Measurements from ENCODE around the gene RFX2.
"Not testable (repeated sequence)": the region's sequence is repeated elsewhere in the genome, so short reads cannot be mapped to it uniquely, and the experiment has no call there.

The RFX2 gene

GRCh38 chr19:5987077-5987818, 123.1 kb downstream of the RFX2 start:
- peak; percentile 48 for DNase-seq

GRCh38 chr19:5985837-5986236, 124.5 kb downstream of the RFX2 start:
- DNase-seq = not testable (repeated sequence)

GRCh38 chr19:5985098-5985783, 125.1 kb downstream of the RFX2 start:
- no peak for DNase-seq

GRCh38 chr19:5984600-5984999, 125.7 kb downstream of the RFX2 start:
- DNase-seq = no peak

GRCh38 chr19:5983367-5983955, 126.8 kb downstream of the RFX2 start:
- DNase-seq = no peak

- no peak for DNase-seq
Observed at GRCh38 chr19:5978606-5979552, 131.4 kb downstream of the RFX2 start.

- DNase-seq = peak; percentile 89
Observed at GRCh38 chr19:5977785-5978605, 132.3 kb downstream of the RFX2 start, which contains the start of gene RANBP3. RANBP3 (minus strand) TSS chr19:5978140; CDS start chr19:5978082, 58 bp downstream.

GRCh38 chr19:5977222-5977784, 133.0 kb downstream of the RFX2 start:
- no peak for DNase-seq

- no peak for DNase-seq
Observed at GRCh38 chr19:5976768-5977167, 133.5 kb downstream of the RFX2 start.

- DNase-seq = no peak
Observed at GRCh38 chr19:5975388-5975728, 134.9 kb downstream of the RFX2 start.

- DNase-seq = no peak
Observed at GRCh38 chr19:5974721-5975387, 135.4 kb downstream of the RFX2 start.

GRCh38 chr19:5973867-5974635, 136.2 kb downstream of the RFX2 start:
- no peak for DNase-seq

- DNase-seq = no peak
Observed at GRCh38 chr19:5973376-5973775, 136.9 kb downstream of the RFX2 start.

GRCh38 chr19:5972355-5972731, 138.0 kb downstream of the RFX2 start:
- DNase-seq = no peak

GRCh38 chr19:5971714-5972354, 138.5 kb downstream of the RFX2 start:
- no peak for DNase-seq

GRCh38 chr19:5969476-5969875, 140.8 kb downstream of the RFX2 start:
- DNase-seq = no peak

- no peak for DNase-seq
Observed at GRCh38 chr19:5968431-5969373, 141.6 kb downstream of the RFX2 start.

- peak; percentile 58 for DNase-seq
Observed at GRCh38 chr19:5967994-5968430, 142.3 kb downstream of the RFX2 start.

GRCh38 chr19:5967571-5967970, 142.7 kb downstream of the RFX2 start:
- no peak for DNase-seq
